Measurements from ENCODE around the gene DZIP3. TPM values are rescaled to one million over a fixed set of nuclear protein-coding genes. Genes with fewer than 3 reads are reported as not detected.

The DZIP3 gene
- total RNA-seq, 2 experiments from 2014 or later: 14.5 to 31.8 TPM

DNA sequence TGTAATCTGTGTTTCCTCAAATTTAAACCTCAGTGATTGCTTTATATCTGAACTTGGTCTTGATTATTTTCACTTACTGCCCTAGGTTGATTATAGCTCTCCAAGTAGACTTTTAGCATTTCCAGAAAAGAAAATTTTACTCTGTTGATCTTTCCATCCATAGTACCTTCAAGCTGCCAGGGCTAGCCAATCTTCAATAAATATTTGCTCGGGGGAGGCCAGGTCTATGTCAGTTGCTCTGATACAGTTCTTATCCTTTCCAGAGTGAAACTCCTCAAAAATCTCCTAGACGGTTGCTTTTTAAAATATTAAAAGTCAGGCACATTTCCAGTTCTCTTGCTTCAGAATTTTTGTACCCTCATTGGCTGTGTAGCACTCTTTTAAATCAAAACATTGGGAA is 128.9 kb downstream of the DZIP3 start:
- intact Hi-C loops (cut with micrococcal nuclease; ENCODE audit: unreplicated experiment): no loop called here
- Histone ChIP-seq H4K20me1 (ENCODE audit: insufficient read depth, low read length) (no peaks in the 10 kb centered on the region), H3K79me2 (ENCODE audit: insufficient read depth, low read depth, low read length) (no peaks in the 10 kb centered on the region), H3K36me3 (ENCODE audit: insufficient read depth, low read length) (no peaks in the 10 kb centered on the region), H2AFZ (ENCODE audit: low read length) (no peak overlapping the region), H3K27ac (ENCODE audit: low read depth, low read length, poor library complexity, severe bottlenecking) (no peak overlapping the region), H3K9me3 (ENCODE audit: low read length) (no peaks in the 10 kb centered on the region), H3K4me3 (ENCODE audit: low read depth, low read length, poor library complexity, severe bottlenecking) (no peak overlapping the region), H3K4me2 (ENCODE audit: low read length) (no peak overlapping the region), H3K4me1 (ENCODE audit: insufficient read depth, low read length, poor library complexity, severe bottlenecking) (no peaks in the 10 kb centered on the region), H3K9me2 (ENCODE audit: insufficient read depth, low read length) (no peaks in the 10 kb centered on the region)
- BruUV-seq (replicated peaks): no TSS peak
- TF ChIP-seq, protein P1, sequence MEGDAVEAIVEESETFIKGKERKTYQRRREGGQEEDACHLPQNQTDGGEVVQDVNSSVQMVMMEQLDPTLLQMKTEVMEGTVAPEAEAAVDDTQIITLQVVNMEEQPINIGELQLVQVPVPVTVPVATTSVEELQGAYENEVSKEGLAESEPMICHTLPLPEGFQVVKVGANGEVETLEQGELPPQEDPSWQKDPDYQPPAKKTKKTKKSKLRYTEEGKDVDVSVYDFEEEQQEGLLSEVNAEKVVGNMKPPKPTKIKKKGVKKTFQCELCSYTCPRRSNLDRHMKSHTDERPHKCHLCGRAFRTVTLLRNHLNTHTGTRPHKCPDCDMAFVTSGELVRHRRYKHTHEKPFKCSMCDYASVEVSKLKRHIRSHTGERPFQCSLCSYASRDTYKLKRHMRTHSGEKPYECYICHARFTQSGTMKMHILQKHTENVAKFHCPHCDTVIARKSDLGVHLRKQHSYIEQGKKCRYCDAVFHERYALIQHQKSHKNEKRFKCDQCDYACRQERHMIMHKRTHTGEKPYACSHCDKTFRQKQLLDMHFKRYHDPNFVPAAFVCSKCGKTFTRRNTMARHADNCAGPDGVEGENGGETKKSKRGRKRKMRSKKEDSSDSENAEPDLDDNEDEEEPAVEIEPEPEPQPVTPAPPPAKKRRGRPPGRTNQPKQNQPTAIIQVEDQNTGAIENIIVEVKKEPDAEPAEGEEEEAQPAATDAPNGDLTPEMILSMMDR (conservative IDR thresholded peaks at IDR 0.05; ENCODE audit: low read length): no peak
- TF ChIP-seq EZH2phosphoT487 (IDR thresholded peaks at IDR 0.05; ENCODE audit: borderline replicate concordance, low read depth, low read length): no peak
- DNase-seq (ENCODE audit: low spot score): no peak
- POLR2A ChIA-PET: no interaction called here
- CTCF ChIA-PET (ENCODE audit: unreplicated experiment): no interaction called here

DNA sequence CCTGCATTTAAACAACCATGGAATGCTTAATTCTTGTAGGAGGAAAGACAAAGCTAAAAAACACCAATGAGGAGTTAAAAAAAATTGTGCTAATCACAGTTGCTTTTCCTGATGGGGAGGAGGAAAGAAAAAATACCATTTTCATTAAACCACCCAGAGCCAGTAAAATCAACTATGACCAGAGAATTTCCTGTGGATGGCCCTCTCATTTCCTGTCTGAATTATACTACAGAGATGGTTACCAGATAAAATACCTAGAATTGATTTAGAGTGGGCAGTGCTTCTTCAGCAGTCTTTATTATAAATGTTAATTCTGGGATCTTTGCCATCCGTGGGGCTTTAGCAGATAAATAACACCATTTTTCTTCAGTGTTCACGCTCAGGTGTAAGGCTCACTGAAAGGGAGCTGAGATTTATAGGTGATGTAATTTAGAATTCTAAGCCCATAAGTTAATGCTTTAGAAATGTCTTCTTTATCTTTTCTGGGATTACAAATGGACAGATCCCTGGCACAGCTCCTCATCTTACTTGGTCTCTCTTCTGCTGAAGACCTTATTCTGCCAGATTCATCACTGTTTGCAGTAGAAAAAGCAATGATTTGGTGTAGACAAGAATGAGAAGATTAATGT is 129.8 kb downstream of the DZIP3 start:
- H3K4me1 ChIP-seq (ENCODE audit: insufficient read depth, low read length, poor library complexity, severe bottlenecking): no peaks in the 10 kb centered on the region
- no peaks in the 10 kb centered on the region for H3K9me2 ChIP-seq (ENCODE audit: insufficient read depth, low read length)
- no peak overlapping the region for H3K27ac ChIP-seq (ENCODE audit: low read depth, low read length, poor library complexity, severe bottlenecking)
- H3K4me2 ChIP-seq (ENCODE audit: low read length): no peak overlapping the region
- H3K36me3 ChIP-seq (ENCODE audit: insufficient read depth, low read length): no peaks in the 10 kb centered on the region
- no peaks in the 10 kb centered on the region for H3K9me3 ChIP-seq (ENCODE audit: low read length)
- DNase-seq (ENCODE audit: low spot score): no peak
- intact Hi-C loops (cut with micrococcal nuclease; ENCODE audit: unreplicated experiment): no loop called here
- no peak overlapping the region for H3K4me3 ChIP-seq (ENCODE audit: low read depth, low read length, poor library complexity, severe bottlenecking)
- no peaks in the 10 kb centered on the region for H3K79me2 ChIP-seq (ENCODE audit: insufficient read depth, low read depth, low read length)
- ChIA-PET POLR2A (interaction anchor here (0.8 kb wide), 1 partner anchor 21 kb away, joined by 3 read pairs; no protein-coding TSS in a partner anchor), CTCF (ENCODE audit: unreplicated experiment) (no interaction called here)
- no peak overlapping the region for H2AFZ ChIP-seq (ENCODE audit: low read length)
- BruUV-seq (replicated peaks): no TSS peak
- H4K20me1 ChIP-seq (ENCODE audit: insufficient read depth, low read length): no peaks in the 10 kb centered on the region
- TF ChIP-seq, protein P1 (conservative IDR thresholded peaks at IDR 0.05; ENCODE audit: low read length): no peak
- no peak for TF ChIP-seq EZH2phosphoT487 (IDR thresholded peaks at IDR 0.05; ENCODE audit: borderline replicate concordance, low read depth, low read length)

DNA sequence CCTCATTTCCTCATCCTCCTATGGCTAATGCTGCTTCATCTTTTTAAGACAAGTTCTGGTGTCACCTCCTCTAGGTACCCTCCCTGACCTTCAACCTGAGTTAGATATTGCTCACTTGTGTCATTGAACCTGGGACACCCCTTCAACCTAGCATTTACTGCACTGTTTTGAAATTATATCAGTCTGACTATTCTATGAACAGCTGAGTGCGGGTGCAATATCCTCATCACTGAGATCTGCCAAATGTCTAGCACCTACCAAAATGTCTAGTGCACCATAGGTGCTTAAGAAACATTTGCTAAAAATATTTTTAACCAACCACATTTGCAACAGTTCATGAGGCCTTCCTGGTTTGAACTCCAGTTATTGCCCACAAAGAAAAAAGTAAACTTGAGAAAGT is 133.2 kb downstream of the DZIP3 start:
- no peak overlapping the region for H3K27ac ChIP-seq (ENCODE audit: low read depth, low read length, poor library complexity, severe bottlenecking)
- no peaks in the 10 kb centered on the region for H3K9me3 ChIP-seq (ENCODE audit: low read length)
- no peaks in the 10 kb centered on the region for H3K36me3 ChIP-seq (ENCODE audit: insufficient read depth, low read length)
- intact Hi-C loops (cut with micrococcal nuclease; ENCODE audit: unreplicated experiment): no loop called here
- no peaks in the 10 kb centered on the region for H3K4me1 ChIP-seq (ENCODE audit: insufficient read depth, low read length, poor library complexity, severe bottlenecking)
- no peak overlapping the region for H2AFZ ChIP-seq (ENCODE audit: low read length)
- ChIA-PET POLR2A (no interaction called here), CTCF (ENCODE audit: unreplicated experiment) (no interaction called here)
- no TSS peak for BruUV-seq (replicated peaks)
- TF ChIP-seq, protein P1 (conservative IDR thresholded peaks at IDR 0.05; ENCODE audit: low read length): no peak
- TF ChIP-seq EZH2phosphoT487 (IDR thresholded peaks at IDR 0.05; ENCODE audit: borderline replicate concordance, low read depth, low read length): no peak
- H3K79me2 ChIP-seq (ENCODE audit: insufficient read depth, low read depth, low read length): no peaks in the 10 kb centered on the region
- H3K9me2 ChIP-seq (ENCODE audit: insufficient read depth, low read length): no peaks in the 10 kb centered on the region
- H4K20me1 ChIP-seq (ENCODE audit: insufficient read depth, low read length): no peaks in the 10 kb centered on the region
- no peak overlapping the region for H3K4me3 ChIP-seq (ENCODE audit: low read depth, low read length, poor library complexity, severe bottlenecking)
- no peak for DNase-seq (ENCODE audit: low spot score)
- no peak overlapping the region for H3K4me2 ChIP-seq (ENCODE audit: low read length)
